A549 treated with RU486 at 1 μM for 4 hours (cell line): ENCODE data around the gene TMEM9B. TPM values are rescaled to one million over a fixed set of nuclear protein-coding genes. Genes with fewer than 3 reads are reported as not detected.

Source experiments
- total RNA-seq: library from RNA; stranded (reverse); fragments of 200-300 nt; extraction: Qiagen RNA extraction; gene quantifications from 5 replicates; pipeline ENCODE4 v1.2.3, GENCODE V29; 2022; ENCODE audit warnings: low read depth

The TMEM9B gene
- total RNA-seq: 26.3 to 37.6 TPM (median 37.4 TPM) in 5 replicates

GRCh38 chr11:8964324-8965320 is at the start of gene TMEM9B:
TSS of gene TMEM9B (minus strand) at chr11:8964442. CDS start at chr11:8964313, 129 bp downstream.

GRCh38 chr11:9003573-9004182 is 39.4 kb upstream of the TMEM9B start, which contains the start of gene NRIP3:
TSS of gene NRIP3 (minus strand) at chr11:9004001. CDS start at chr11:9003935, 66 bp downstream.

DNA sequence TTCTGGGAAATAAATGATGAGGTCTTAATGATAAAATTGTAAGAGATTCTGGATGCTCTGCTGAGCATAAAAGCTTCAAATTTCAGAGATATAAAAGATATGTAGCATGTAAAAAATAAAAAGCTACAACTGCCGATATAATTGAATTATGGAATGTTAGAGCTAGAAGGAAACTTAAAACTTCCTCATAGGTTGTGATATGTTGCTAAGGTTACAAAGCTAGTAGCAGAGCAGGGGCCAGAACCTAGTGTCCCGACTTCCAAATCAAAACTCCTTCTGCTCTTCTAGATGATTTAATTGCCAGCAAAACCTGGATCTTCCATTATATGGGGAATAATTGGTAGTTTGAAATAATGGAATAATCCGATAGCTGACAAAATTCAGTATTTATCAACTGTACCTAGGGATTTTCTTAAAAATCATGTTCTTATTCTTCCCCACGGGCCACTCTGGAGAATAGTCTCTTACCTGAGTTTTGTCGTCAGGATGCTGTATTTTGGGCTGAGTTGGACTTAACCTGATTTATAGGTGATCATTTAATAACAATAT is 21.6 kb downstream of the TMEM9B start, which contains the start of gene ASCL3:
ASCL3 (minus strand) TSS at position 499 of the 549 bp plus-strand sequence. CDS start 4,855 bp downstream, outside the sequence.

GRCh38 chr11:8932564-8933180 is 31.6 kb downstream of the TMEM9B start, which contains the start of gene C11orf16:
TSS of gene C11orf16 (minus strand) at chr11:8932947. CDS start at chr11:8932308, 639 bp downstream.

GRCh38 chr11:8911029-8911823 is 53.0 kb downstream of the TMEM9B start, which contains the start of gene AKIP1:
TSS of gene AKIP1 (plus strand) at chr11:8911189. CDS start at chr11:8911450, 261 bp downstream.

Other genes with a start within 250 kb of the TMEM9B start
- gene AKIP1, start 53.3 kb downstream of the TMEM9B start, total RNA-seq: 41.0 to 53.3 TPM (median 42.3 TPM) in 5 replicates
- gene C11orf16, start 31.5 kb downstream of the TMEM9B start, total RNA-seq: not detected in 5 replicates
- gene ASCL3, start 21.4 kb downstream of the TMEM9B start, total RNA-seq: not detected in 5 replicates
- 0.83 to 1.4 TPM (median 0.98 TPM) in 5 replicates for gene NRIP3, start 39.6 kb upstream of the TMEM9B start, total RNA-seq
- gene SCUBE2, start 127.2 kb upstream of the TMEM9B start, total RNA-seq: 0.29 to 0.68 TPM (median 0.45 TPM) in 5 replicates